Skeletal muscle satellite cell (primary cell): ENCODE results near the gene DUSP22.

ENCODE experiments used
- H3K27me3 ChIP-seq: 2 replicates; pipeline ENCODE4 v1.7.0; 2013; ENCODE audit warnings: low read length; ENCODE audit not compliant: control insufficient read depth, insufficient read depth
- H3K36me3 ChIP-seq: 2 replicates; pipeline ENCODE4 v1.7.0; 2013; ENCODE audit warnings: mild to moderate bottlenecking, control low read depth, low read length; ENCODE audit not compliant: insufficient read depth
- H3K4me1 ChIP-seq: 2 replicates; pipeline ENCODE4 v1.7.0; 2013; ENCODE audit warnings: low read length; ENCODE audit not compliant: control insufficient read depth, insufficient read depth
- H3K4me2 ChIP-seq: 2 replicates; pipeline ENCODE4 v1.7.0; 2013; ENCODE audit warnings: mild to moderate bottlenecking, low read length
- H3K4me3 ChIP-seq: 2 replicates; pipeline ENCODE4 v1.7.0; 2013; ENCODE audit warnings: low read length
- H3K9ac ChIP-seq: 2 replicates; pipeline ENCODE4 v1.7.0; 2013; ENCODE audit warnings: mild to moderate bottlenecking, low read depth, low read length, moderate library complexity
- H3K9me3 ChIP-seq: replicated peaks from 2 replicates; pipeline ENCODE4 v1.7.0; 2013; ENCODE audit warnings: mild to moderate bottlenecking, control low read depth, low read length

The DUSP22 gene

GRCh38 chr6:347951-348859 is 55.9 kb downstream of the DUSP22 start:
- H3K4me1 ChIP-seq: peaks cover 6% of the 10 kb centered on the region
- peaks cover 13% of the 10 kb centered on the region for H3K36me3 ChIP-seq
- H3K9me3 ChIP-seq: no peaks in the 10 kb centered on the region
- no peak overlapping the region for H3K4me3 ChIP-seq
- no peak overlapping the region for H3K9ac ChIP-seq
- H3K27me3 ChIP-seq: no peaks in the 10 kb centered on the region
- no peak overlapping the region for H3K4me2 ChIP-seq

- H3K27me3 ChIP-seq: no peaks in the 10 kb centered on the region
- H3K9ac ChIP-seq: no peak overlapping the region
- peaks cover 13% of the 10 kb centered on the region for H3K36me3 ChIP-seq
- H3K4me1 ChIP-seq: peaks cover 6% of the 10 kb centered on the region
- H3K9me3 ChIP-seq: no peaks in the 10 kb centered on the region
- no peak overlapping the region for H3K4me2 ChIP-seq
- no peak overlapping the region for H3K4me3 ChIP-seq
These were observed 56.6 kb downstream of the DUSP22 start for GRCh38 chr6:348860-349396.

- no peak overlapping the region for H3K4me2 ChIP-seq
- H3K9ac ChIP-seq: no peak overlapping the region
- H3K27me3 ChIP-seq: no peaks in the 10 kb centered on the region
- H3K9me3 ChIP-seq: no peaks in the 10 kb centered on the region
- peaks cover 13% of the 10 kb centered on the region for H3K36me3 ChIP-seq
- peaks cover 6% of the 10 kb centered on the region for H3K4me1 ChIP-seq
- no peak overlapping the region for H3K4me3 ChIP-seq
These were observed 57.2 kb downstream of the DUSP22 start for GRCh38 chr6:349491-349921.

- H3K36me3 ChIP-seq: peaks cover 13% of the 10 kb centered on the region
- no peaks in the 10 kb centered on the region for H3K27me3 ChIP-seq
- peaks cover 6% of the 10 kb centered on the region for H3K4me1 ChIP-seq
- H3K4me2 ChIP-seq: no peak overlapping the region
- H3K9me3 ChIP-seq: no peaks in the 10 kb centered on the region
- H3K4me3 ChIP-seq: no peak overlapping the region
- H3K9ac ChIP-seq: no peak overlapping the region
These were observed 58.1 kb downstream of the DUSP22 start for GRCh38 chr6:350371-350770.

GRCh38 chr6:351011-351866 is 59.0 kb downstream of the DUSP22 start:
- no peaks in the 10 kb centered on the region for H3K27me3 ChIP-seq
- H3K4me3 ChIP-seq: no peak overlapping the region
- H3K9ac ChIP-seq: no peak overlapping the region
- no peaks in the 10 kb centered on the region for H3K9me3 ChIP-seq
- peaks cover under 1% of the 10 kb centered on the region for H3K4me1 ChIP-seq
- no peak overlapping the region for H3K4me2 ChIP-seq
- peaks cover 13% of the 10 kb centered on the region for H3K36me3 ChIP-seq

- Histone ChIP-seq H3K36me3 (peaks cover 13% of the 10 kb centered on the region), H3K27me3 (no peaks in the 10 kb centered on the region), H3K9me3 (no peaks in the 10 kb centered on the region), H3K9ac (no peak overlapping the region), H3K4me3 (no peak overlapping the region), H3K4me1 (no peaks in the 10 kb centered on the region), H3K4me2 (no peak overlapping the region)
These were observed 59.6 kb downstream of the DUSP22 start for GRCh38 chr6:351867-352289.

GRCh38 chr6:352474-352873 is 60.2 kb downstream of the DUSP22 start:
- peaks cover 11% of the 10 kb centered on the region for H3K36me3 ChIP-seq
- H3K4me2 ChIP-seq: no peak overlapping the region
- H3K27me3 ChIP-seq: no peaks in the 10 kb centered on the region
- H3K9me3 ChIP-seq: no peaks in the 10 kb centered on the region
- no peak overlapping the region for H3K9ac ChIP-seq
- no peaks in the 10 kb centered on the region for H3K4me1 ChIP-seq
- no peak overlapping the region for H3K4me3 ChIP-seq

GRCh38 chr6:352896-353470 is 60.7 kb downstream of the DUSP22 start:
- no peaks in the 10 kb centered on the region for H3K4me1 ChIP-seq
- H3K27me3 ChIP-seq: no peaks in the 10 kb centered on the region
- no peaks in the 10 kb centered on the region for H3K9me3 ChIP-seq
- peaks cover 9% of the 10 kb centered on the region for H3K36me3 ChIP-seq
- H3K4me2 ChIP-seq: no peak overlapping the region
- H3K4me3 ChIP-seq: no peak overlapping the region
- no peak overlapping the region for H3K9ac ChIP-seq

GRCh38 chr6:353642-354614 is 61.6 kb downstream of the DUSP22 start:
- H3K4me3 ChIP-seq: no peak overlapping the region
- no peak overlapping the region for H3K4me2 ChIP-seq
- peaks cover 2% of the 10 kb centered on the region for H3K36me3 ChIP-seq
- H3K9me3 ChIP-seq: no peaks in the 10 kb centered on the region
- no peaks in the 10 kb centered on the region for H3K4me1 ChIP-seq
- H3K27me3 ChIP-seq: no peaks in the 10 kb centered on the region
- no peak overlapping the region for H3K9ac ChIP-seq

GRCh38 chr6:354631-355280 is 62.5 kb downstream of the DUSP22 start:
- no peaks in the 10 kb centered on the region for H3K9me3 ChIP-seq
- H3K27me3 ChIP-seq: no peaks in the 10 kb centered on the region
- H3K4me1 ChIP-seq: no peaks in the 10 kb centered on the region
- H3K9ac ChIP-seq: no peak overlapping the region
- no peak overlapping the region for H3K4me3 ChIP-seq
- H3K4me2 ChIP-seq: no peak overlapping the region
- no peaks in the 10 kb centered on the region for H3K36me3 ChIP-seq
